Left cardiac atrium (tissue), 4 donors: ENCODE measurements around the gene TMEM130. TPM values are rescaled to one million over a fixed set of nuclear protein-coding genes. Genes with fewer than 3 reads are reported as not detected.

Experiments used
- ATAC-seq, 2 donors: fragments of 200-7000 bp; cut with Tn5 transposase; one replicate each; pipeline ENCODE4 v1.9.1; 2020; ENCODE audit warnings: mild to moderate bottlenecking in 2 of 2, moderate library complexity in 2 of 2
- DNase-seq: peaks from one replicate; pipeline ENCODE4 v3.0.0-alpha.2; 2020
- intact Hi-C, 2 donors: fragments of 100-400 bp; cut with DNase I; formaldehyde crosslinking; loops; one replicate each; pipeline versions ENCODE4 v1.14.1 to v1.15.1; 2022 to 2023
- long read RNA-seq: library from polyadenylated mRNA; unstranded; transcript quantifications from one replicate; pipeline ENCODE4 v2.0.0, GENCODE V29; 2021
- total RNA-seq, 2 donors: library from RNA; stranded (reverse); fragmentation: NEBNext Ultra II Directional; extraction: Animal tissue kit (Norgen Biotek cat#: 25700); gene quantifications; one replicate each; pipeline ENCODE4 v1.2.1, GENCODE V29; 2021
- donor health status: DM: no; HTN: yes; CAD: no.
- donor health status: DM: no; HTN: yes; CAD: no; lungs with severe emphysema.
- donor health status: DM: yes; HTN: yes; CAD: no.
- donor health status: Dilated cardiomyopathy.

The TMEM130 gene, protein sequence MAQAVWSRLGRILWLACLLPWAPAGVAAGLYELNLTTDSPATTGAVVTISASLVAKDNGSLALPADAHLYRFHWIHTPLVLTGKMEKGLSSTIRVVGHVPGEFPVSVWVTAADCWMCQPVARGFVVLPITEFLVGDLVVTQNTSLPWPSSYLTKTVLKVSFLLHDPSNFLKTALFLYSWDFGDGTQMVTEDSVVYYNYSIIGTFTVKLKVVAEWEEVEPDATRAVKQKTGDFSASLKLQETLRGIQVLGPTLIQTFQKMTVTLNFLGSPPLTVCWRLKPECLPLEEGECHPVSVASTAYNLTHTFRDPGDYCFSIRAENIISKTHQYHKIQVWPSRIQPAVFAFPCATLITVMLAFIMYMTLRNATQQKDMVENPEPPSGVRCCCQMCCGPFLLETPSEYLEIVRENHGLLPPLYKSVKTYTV
- under 1 TPM in 1 of 2 donors, not detected in 1; 0.27 TPM for total RNA-seq
- long read RNA-seq, partial matches to known transcripts, result 1 of 1 reads
- long read RNA-seq, other reads (novel, unspliced or antisense), result 0 of 1 reads

DNA sequence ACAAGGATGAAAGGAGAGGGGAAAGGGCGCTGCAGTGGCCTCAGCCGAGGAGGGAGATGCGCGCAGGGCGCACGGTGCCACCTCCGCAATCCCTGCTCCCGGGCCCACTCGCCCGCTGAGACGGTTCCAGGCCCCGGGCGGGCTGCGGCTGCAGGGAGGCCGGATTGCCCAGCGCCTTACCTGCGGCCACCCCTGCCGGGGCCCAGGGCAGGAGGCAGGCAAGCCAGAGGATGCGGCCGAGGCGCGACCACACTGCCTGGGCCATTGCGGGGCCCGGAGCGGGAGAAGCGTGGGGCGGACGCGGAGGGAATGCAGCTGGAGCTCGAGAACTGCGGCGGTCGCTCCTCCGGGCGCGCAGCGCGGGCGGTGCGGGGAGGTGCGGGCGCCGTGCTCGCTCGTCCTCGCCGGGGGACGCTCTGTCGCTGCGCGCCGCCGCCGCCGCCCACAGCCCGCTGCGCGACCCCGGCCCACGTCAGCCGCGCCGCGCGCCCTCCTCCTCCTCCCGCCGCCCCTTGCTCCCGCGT, at the start of gene TMEM130:
Gene TMEM130 (minus strand): TSS at position 418 of the 524 bp plus-strand sequence. CDS start 153 bp downstream, at position 265.
- ATAC-seq (peak in 1 of 2 donors; percentile 36), DNase-seq (no peak)
- intact Hi-C loops, result no loop called here

DNA sequence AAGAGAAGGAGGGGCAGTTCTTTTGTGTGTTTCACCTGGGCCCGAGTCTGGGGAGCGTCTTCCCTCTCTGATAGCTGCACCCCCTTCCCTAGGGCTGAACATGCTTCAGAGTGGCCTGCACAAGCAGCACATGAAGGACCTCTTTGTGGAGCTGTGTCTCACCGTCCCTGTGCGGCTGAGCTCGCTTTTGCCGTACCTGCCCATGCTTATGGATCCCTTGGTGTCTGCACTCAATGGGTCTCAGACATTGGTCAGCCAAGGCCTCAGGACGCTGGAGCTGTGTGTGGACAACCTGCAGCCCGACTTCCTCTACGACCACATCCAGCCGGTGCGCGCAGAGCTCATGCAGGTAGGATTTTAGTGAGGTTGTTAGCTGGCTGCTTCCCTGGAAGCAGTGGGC, 47.5 kb upstream of the TMEM130 start:
- intact Hi-C loops, result no loop called here
- DNase-seq (no peak), ATAC-seq (no peak)

- ATAC-seq (no peak), DNase-seq (no peak)
- intact Hi-C loops, result no loop called here
Observed at GRCh38 chr7:98913612-98914011, 43.8 kb upstream of the TMEM130 start.

GRCh38 chr7:98913026-98913425, 43.2 kb upstream of the TMEM130 start:
- intact Hi-C loops, result no loop called here
- DNase-seq (no peak), ATAC-seq (no peak)

DNA sequence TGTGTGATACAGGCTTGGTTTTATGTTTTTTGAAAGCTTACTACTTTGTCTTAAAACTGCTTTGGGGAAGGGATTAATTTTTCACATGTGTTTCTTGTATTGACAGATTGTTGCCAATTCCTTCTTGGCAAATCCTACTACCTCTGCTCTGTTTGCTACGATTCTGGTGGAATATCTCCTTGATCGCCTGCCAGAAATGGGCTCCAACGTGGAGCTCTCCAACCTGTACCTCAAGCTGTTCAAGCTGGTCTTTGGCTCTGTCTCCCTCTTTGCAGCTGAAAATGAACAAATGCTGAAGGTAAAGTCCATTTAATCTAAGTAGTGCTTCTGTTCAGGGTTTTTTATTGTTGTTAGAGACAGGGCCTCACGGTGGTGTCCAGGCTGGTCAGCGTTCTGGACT, 42.1 kb upstream of the TMEM130 start:
- no peak for ATAC-seq
- intact Hi-C loops, result no loop called here

GRCh38 chr7:98910427-98910826, 40.6 kb upstream of the TMEM130 start:
- DNase-seq, result no peak
- intact Hi-C loops, result no loop called here
- no peak for ATAC-seq

More for the DNA sequence above, 42.1 kb upstream of the TMEM130 start:
- DNase-seq, result no peak

DNA sequence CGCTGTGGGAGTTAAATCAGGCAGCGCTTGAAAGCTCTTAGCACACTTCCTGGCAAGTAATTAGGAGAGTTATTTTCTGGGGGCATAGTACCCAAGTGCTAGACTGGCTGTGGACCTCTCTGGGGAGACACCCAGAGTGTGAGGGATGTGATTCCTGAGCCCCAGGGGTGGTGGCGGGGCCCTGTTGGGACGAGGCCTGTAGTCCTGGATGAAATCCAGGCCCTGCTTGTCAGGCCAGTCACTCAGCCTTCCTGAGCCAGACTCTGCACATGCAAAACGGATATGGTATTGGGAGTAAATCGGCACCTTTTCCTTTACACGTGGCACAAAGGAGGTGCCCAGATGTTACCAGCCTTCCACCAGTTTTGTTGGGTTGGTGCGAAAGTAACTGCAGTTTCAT, 39.7 kb upstream of the TMEM130 start:
- DNase-seq (no peak), ATAC-seq (no peak)
- intact Hi-C loops, result no loop called here

GRCh38 chr7:98908585-98908984, 38.8 kb upstream of the TMEM130 start:
- DNase-seq (no peak), ATAC-seq (no peak)
- intact Hi-C loops, result no loop called here

GRCh38 chr7:98907570-98907969, 37.8 kb upstream of the TMEM130 start:
- ATAC-seq (no peak), DNase-seq (no peak)
- intact Hi-C loops, result no loop called here

- ATAC-seq, result no peak
- intact Hi-C loops, result no loop called here
Observed at GRCh38 chr7:98903246-98903645, 33.4 kb upstream of the TMEM130 start.

GRCh38 chr7:98902523-98902922, 32.7 kb upstream of the TMEM130 start:
- ATAC-seq (no peak), DNase-seq (no peak)
- intact Hi-C loops, result no loop called here

More at GRCh38 chr7:98903246-98903645, 33.4 kb upstream of the TMEM130 start:
- DNase-seq, result no peak

GRCh38 chr7:98900815-98901214, 31.0 kb upstream of the TMEM130 start:
- intact Hi-C loops, result no loop called here
- ATAC-seq (no peak), DNase-seq (no peak)

DNA sequence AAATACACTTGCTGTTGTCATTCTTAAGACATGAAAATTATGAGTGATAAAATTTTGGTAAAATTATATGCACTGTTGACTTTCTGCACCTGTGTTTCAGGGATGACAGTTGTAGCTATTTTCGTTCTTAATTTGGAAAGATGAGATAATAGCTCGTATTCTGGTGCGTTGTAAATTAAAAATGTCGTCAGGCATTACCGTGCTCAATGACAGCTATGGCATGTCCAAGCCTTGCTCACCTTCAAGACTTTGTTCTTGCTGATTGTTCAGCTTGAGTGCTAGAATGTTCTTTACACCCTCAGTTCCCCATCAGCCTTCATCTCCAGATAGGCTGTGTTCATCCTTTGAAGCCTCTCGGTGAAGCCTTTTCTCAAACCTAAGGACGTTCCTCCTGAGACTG, 30.0 kb upstream of the TMEM130 start:
- ATAC-seq (no peak), DNase-seq (no peak)
- intact Hi-C loops, result no loop called here

DNA sequence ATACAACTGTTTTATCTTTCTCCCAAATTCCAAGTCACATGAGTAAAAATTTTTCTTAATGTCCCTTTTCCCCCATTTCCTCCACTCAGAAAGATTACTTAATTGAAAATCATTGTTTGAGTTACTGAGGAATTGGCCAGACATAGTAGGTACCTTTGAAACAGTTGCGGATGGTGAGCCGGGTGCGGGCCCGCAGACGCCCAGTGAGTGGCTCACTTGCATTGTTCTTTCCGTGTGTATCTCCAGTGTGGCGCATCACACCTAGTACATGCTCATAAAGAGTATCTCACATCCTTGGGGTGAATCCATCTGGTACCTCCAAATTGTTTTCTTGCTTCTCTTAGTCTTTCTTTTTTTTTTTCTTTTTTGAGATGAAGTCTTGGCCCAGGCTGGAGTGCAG, 22.8 kb upstream of the TMEM130 start:
- intact Hi-C loops, result no loop called here
- ATAC-seq (no peak), DNase-seq (no peak)

- intact Hi-C loops, result no loop called here
- DNase-seq, result no peak
- ATAC-seq, result no peak
Observed at GRCh38 chr7:98887038-98887437, 17.2 kb upstream of the TMEM130 start.

DNA sequence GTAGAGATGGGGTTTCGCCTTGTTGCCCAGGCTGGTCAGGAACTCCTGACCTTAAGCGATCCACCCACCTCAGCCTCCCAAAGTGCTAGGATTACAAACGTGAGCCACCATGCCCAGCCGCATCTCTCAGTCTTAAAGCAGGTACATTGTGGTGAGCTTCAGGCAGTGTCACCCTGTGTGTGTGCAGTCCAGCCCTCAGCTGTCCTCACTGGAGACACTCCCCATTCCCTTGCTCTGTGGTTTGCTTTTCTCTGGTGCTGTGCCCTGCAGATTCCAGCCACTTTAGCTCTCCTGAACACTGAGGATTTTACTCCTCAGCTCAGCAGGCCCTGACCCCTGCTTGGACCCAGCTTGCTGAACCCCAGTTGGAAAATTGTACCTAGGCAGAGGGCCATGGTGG, 14.6 kb upstream of the TMEM130 start:
- no peak for DNase-seq
- no peak for ATAC-seq
- intact Hi-C loops, result no loop called here

DNA sequence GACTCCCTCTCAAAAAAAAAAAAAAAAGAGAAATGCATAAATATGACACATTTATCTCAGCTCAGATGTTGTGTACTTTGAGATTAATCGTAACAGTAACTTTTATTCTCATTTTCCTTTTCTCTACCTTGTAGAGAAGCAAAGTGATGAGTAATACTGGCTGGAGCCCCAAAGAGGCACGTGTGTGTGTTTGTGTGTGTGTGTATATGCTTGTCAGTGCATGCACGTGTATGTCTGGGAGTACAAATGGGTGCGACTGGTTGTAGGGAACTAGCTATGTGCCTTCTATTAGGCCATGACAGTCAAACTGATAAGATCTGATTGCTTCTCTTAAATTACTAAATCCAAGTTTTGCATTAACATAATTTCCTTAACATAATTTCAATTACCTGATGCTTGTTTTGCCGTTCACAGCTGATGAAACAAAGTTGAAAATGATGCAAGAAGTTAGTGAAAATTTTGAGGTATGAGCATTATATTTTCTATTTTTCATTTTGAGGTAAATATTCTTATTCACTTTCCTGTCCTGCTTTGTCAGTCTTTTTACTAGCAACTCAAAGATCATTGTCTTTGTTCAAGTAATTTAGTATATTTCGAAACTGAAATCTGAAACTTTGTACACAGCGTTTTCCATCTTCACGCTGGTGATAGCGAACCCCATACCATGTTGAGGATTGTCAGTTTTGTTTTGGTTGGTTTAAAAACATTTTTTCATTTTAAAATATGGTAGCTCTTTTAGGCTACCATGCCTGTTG, 11.9 kb upstream of the TMEM130 start:
- ATAC-seq (no peak), DNase-seq (no peak)
- intact Hi-C loops, result no loop called here

GRCh38 chr7:98880485-98880884, 10.7 kb upstream of the TMEM130 start:
- DNase-seq, result no peak
- intact Hi-C loops, result no loop called here
- no peak for ATAC-seq

DNA sequence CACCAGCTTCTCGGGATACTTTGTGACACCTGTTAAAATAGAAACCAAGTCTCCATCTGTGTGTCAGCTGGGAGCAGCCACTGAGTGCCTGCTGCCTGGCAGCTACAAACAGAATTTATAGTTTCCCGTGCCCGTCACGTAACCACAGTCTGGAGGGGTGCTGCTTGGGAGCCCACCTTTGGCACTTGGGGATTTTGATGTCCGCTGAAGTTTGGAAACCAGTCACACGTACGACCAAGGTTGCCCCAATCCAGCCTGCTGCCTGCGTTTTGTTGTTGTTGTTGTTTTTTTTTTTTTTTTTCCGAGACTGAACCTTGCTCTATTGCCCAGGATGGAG, 10.1 kb upstream of the TMEM130 start:
- intact Hi-C loops, result no loop called here
- ATAC-seq (no peak), DNase-seq (no peak)
